PFSK-1 (cell line): ENCODE measurements around the gene NADSYN1.

Experiments used
- FOXP2 ChIP-seq: optimal IDR thresholded peaks from 2 replicates; pipeline ENCODE3; 2011; ENCODE audit warnings: borderline replicate concordance, control low read depth, inconsistent platforms; ENCODE audit not compliant: insufficient read depth; ENCODE audit errors: extremely low read length, extremely low read depth
- POLR2AphosphoS5 ChIP-seq: IDR thresholded peaks from 2 replicates; pipeline ENCODE4 v1.6.1; 2012; ENCODE audit warnings: low read depth, mild to moderate bottlenecking, control low read depth, low read length, moderate library complexity
- SIN3A ChIP-seq: IDR thresholded peaks from 2 replicates; pipeline ENCODE4 v1.6.1; 2012; ENCODE audit warnings: mild to moderate bottlenecking, low read length, moderate library complexity, borderline replicate concordance; ENCODE audit not compliant: insufficient read depth
- TAF1 ChIP-seq: IDR thresholded peaks from 2 replicates; pipeline ENCODE4 v1.6.1; 2012; ENCODE audit warnings: low read length, control low read depth, borderline replicate concordance; ENCODE audit not compliant: insufficient read depth
- TF ChIP-seq, protein P1 (sequence below), 2 experiments: IDR thresholded peaks; 2 replicates each; pipeline versions ENCODE4 v1.6.1 to v1.8.0; 2011 to 2012; ENCODE audit warnings: low read depth in 2 of 2, low read length in 2 of 2, control low read depth in 1 of 2, inconsistent platforms in 1 of 2, mild to moderate bottlenecking in 1 of 2, moderate library complexity in 1 of 2; ENCODE audit not compliant: insufficient read depth in 1 of 2

Gene NADSYN1

DNA sequence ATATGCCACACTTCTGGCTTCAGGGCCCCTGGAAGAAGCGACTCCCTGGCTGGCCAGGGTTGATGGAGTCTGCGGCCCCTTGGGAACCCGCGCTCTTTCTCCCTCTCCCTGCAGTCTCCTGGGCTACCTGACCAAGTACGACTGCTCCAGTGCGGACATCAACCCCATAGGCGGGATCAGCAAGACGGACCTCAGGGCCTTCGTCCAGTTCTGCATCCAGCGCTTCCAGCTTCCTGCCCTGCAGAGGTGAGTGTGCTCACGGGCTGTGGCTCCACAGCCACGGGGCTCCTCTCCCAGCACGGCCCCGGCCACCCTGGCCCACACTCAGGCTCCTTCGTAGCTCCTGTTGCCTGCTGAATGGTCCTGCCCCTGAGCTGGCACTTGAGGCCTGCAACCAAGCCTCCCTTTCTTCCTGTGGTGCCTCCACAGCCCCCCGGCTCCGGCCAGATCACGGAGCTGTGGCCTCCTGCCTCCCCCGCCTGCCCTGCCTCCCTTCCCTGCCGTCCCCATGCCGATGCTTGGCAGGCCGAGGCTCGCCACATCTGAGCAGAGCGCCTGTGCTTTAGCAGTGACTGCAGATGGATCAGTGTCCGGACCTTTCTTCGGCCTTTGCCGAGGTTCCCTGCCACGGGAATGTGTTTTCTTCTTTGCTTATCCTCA lies 37.9 kb downstream of the NADSYN1 start:
- TF ChIP-seq FOXP2 (no peak), POLR2AphosphoS5 (no peak), TAF1 (no peak), SIN3A (no peak)
- TF ChIP-seq, protein P1, sequence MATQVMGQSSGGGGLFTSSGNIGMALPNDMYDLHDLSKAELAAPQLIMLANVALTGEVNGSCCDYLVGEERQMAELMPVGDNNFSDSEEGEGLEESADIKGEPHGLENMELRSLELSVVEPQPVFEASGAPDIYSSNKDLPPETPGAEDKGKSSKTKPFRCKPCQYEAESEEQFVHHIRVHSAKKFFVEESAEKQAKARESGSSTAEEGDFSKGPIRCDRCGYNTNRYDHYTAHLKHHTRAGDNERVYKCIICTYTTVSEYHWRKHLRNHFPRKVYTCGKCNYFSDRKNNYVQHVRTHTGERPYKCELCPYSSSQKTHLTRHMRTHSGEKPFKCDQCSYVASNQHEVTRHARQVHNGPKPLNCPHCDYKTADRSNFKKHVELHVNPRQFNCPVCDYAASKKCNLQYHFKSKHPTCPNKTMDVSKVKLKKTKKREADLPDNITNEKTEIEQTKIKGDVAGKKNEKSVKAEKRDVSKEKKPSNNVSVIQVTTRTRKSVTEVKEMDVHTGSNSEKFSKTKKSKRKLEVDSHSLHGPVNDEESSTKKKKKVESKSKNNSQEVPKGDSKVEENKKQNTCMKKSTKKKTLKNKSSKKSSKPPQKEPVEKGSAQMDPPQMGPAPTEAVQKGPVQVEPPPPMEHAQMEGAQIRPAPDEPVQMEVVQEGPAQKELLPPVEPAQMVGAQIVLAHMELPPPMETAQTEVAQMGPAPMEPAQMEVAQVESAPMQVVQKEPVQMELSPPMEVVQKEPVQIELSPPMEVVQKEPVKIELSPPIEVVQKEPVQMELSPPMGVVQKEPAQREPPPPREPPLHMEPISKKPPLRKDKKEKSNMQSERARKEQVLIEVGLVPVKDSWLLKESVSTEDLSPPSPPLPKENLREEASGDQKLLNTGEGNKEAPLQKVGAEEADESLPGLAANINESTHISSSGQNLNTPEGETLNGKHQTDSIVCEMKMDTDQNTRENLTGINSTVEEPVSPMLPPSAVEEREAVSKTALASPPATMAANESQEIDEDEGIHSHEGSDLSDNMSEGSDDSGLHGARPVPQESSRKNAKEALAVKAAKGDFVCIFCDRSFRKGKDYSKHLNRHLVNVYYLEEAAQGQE (IDR thresholded peaks at IDR 0.05; ENCODE audit: insufficient read depth in 1 of 2, low read depth in 2 of 2, low read length in 2 of 2): no peak

DNA sequence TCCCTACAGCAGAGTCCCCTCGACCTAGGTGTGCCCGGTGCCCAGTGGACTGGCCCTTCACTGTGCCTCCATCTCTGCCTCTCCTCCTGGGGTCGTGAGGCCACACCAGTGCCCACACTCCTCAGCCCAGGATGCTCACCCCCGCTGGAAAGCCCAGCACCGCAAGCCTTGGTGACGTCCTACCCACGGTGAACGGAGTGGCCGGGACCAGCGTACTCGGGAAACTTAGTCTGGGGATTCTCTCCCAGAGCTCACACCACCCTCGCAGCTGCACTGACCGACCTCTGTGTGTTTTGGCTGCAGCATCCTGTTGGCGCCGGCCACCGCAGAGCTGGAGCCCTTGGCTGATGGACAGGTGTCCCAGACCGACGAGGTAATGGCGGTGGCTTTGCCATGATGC lies 38.5 kb downstream of the NADSYN1 start:
- TF ChIP-seq, protein P1 (IDR thresholded peaks at IDR 0.05; ENCODE audit: insufficient read depth in 1 of 2, low read depth in 2 of 2, low read length in 2 of 2): no peak
- TF ChIP-seq TAF1 (no peak), FOXP2 (no peak), SIN3A (no peak), POLR2AphosphoS5 (no peak)

DNA sequence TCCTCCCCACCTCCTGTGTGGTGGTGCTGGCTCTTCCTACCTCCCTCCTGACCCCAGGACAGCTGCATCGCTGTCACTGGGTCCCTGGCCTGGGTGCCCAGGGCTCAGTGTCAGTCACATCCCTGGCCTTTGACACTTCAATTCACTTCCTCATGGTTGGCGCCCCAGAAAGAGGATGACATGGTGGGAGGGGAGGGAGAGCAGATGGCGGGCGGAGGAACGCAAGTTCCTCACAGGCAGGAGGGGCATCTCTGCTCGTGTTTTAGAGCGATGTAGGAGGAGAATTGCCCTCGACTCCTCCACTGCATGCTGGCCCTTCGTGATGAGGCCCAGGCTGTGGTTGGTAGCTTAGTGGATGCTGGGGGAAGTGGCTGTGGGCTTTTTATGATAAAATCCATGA lies 38.9 kb downstream of the NADSYN1 start:
- no peak for TF ChIP-seq SIN3A
- TF ChIP-seq TAF1: no peak
- TF ChIP-seq FOXP2: no peak
- TF ChIP-seq, protein P1 (IDR thresholded peaks at IDR 0.05; ENCODE audit: insufficient read depth in 1 of 2, low read depth in 2 of 2, low read length in 2 of 2): no peak
- no peak for TF ChIP-seq POLR2AphosphoS5

DNA sequence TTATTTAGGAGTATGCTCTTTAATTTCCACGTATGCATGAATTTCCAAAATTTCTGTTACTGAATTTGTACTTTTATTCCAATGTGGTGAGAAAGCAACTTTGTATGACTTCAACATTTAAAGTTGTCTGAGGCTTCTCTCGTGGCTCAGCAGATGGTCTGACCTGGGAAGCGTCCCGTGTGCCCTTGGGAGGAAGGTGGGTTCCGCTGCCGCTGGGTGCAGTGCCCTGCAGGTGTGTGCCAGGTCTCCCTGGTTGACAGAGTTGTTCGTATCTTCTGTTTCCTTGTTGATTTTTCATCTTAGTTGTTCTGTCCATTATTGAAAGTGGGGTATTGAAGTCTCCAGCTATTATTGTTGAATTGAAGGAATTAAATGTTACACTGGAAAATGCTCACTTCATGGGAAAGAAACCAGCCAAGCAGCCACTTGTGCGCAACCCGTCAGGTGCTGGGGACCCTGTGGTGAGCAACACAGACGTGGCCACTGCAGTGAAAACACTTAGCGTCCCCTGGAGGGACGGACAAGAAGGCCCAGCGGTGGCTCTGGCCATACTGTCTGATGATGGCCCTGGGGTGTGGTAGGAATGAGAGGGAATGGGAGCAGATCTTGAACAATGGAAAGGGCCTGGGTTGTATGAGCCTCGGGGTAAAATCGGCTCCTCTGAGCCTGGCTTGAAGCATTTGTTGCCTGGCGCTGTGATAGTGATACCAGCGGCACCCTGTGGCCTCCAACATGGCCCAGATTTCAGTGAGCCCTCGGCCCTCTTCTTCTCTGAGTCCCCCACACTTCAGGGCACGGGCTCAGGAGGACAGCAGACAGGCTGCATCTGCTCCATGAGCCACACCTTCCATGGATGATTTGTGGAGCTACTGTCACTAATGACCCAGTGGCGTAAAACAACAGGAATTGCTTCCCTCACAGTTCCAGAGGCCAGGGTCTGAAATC lies 42.6 kb downstream of the NADSYN1 start:
- TF ChIP-seq POLR2AphosphoS5: no peak
- no peak for TF ChIP-seq SIN3A

DNA sequence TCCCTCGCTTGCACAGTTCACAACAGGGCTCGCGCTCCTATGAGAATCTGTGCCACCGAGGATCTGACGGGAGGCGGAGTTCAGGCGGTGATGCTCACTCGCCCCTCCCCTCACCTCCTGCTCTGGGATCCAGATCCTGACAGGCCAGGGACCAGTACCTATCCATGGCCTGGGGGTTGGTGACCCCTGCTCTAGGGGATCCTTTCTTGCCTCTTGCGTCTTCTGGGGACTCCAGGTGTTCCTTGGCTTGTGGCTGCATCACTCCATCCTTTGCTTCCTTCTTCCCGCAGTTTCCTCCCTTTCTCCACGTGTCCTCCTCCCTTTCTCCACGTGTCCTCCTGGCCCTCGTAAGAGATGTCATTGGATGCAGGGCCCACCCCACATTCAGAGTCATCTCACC lies 43.4 kb downstream of the NADSYN1 start:
- TF ChIP-seq, protein P1 (IDR thresholded peaks at IDR 0.05; ENCODE audit: insufficient read depth in 1 of 2, low read depth in 2 of 2, low read length in 2 of 2): no peak
- TF ChIP-seq SIN3A (no peak), FOXP2 (no peak), TAF1 (no peak), POLR2AphosphoS5 (no peak)
